Loucy (cell line): ENCODE measurements around the gene ARHGAP1.
"Not testable (repeated sequence)": the region's sequence is repeated elsewhere in the genome, so short reads cannot be mapped to it uniquely, and the experiment has no call there.

Source experiments
- H2AFZ ChIP-seq: fragments of 200-600 bp; sonication (generic); 2 replicates; pipeline ENCODE4 v1.6.0; 2016; ENCODE audit warnings: antibody characterized with exemption, mild to moderate bottlenecking, low read length, moderate library complexity
- H3F3A ChIP-seq: fragments of 200-600 bp; 2 replicates; pipeline ENCODE4 v1.6.0; 2016; ENCODE audit warnings: antibody characterized with exemption, low read depth, mild to moderate bottlenecking
- H3K27me3 ChIP-seq: fragments of 200-600 bp; sonication (generic); 2 replicates; pipeline ENCODE4 v1.6.1; 2014; ENCODE audit warnings: low read length, mild to moderate bottlenecking; ENCODE audit not compliant: insufficient read depth, poor library complexity, severe bottlenecking
- H3K36me3 ChIP-seq: fragments of 200-600 bp; sonication (generic); 2 replicates; pipeline ENCODE4 v1.6.1; 2016; ENCODE audit warnings: low read length; ENCODE audit not compliant: insufficient read depth
- H3K4me1 ChIP-seq: fragments of 200-600 bp; sonication (generic); 2 replicates; pipeline ENCODE4 v1.5.1; 2014; ENCODE audit warnings: low read length, mild to moderate bottlenecking; ENCODE audit not compliant: insufficient read depth, poor library complexity, severe bottlenecking
- H3K4me2 ChIP-seq: fragments of 200-600 bp; sonication (generic); 2 replicates; pipeline ENCODE4 v1.6.0; 2014; ENCODE audit warnings: antibody characterized with exemption, low read length, low read depth, mild to moderate bottlenecking; ENCODE audit not compliant: poor library complexity, severe bottlenecking
- H3K4me3 ChIP-seq: fragments of 200-600 bp; sonication (generic); 2 replicates; pipeline ENCODE4 v1.5.1; 2014; ENCODE audit warnings: low read length, mild to moderate bottlenecking, mixed read lengths; ENCODE audit not compliant: poor library complexity, severe bottlenecking
- H3K79me2 ChIP-seq: fragments of 200-600 bp; sonication (generic); 2 replicates; pipeline ENCODE4 v1.6.1; 2014; ENCODE audit warnings: low read length; ENCODE audit not compliant: insufficient read depth
- H3K9ac ChIP-seq: fragments of 200-600 bp; sonication (generic); 2 replicates; pipeline ENCODE4 v1.6.0; 2014; ENCODE audit warnings: mild to moderate bottlenecking, low read depth, low read length, moderate library complexity; ENCODE audit not compliant: poor library complexity, severe bottlenecking
- H3K9me2 ChIP-seq: fragments of 200-600 bp; sonication (generic); replicated peaks from 2 replicates; pipeline ENCODE4 v1.6.1; 2016; ENCODE audit warnings: low read depth, low read length, mixed read lengths
- H3K9me3 ChIP-seq: fragments of 200-600 bp; sonication (generic); 2 replicates; pipeline ENCODE4 v1.6.1; 2014; ENCODE audit warnings: mild to moderate bottlenecking, antibody characterized with exemption, low read length, low read depth; ENCODE audit not compliant: insufficient read depth
- H4K20me1 ChIP-seq: fragments of 200-600 bp; sonication (generic); 2 replicates; pipeline ENCODE4 v1.6.0; 2014; ENCODE audit warnings: antibody characterized with exemption, low read length, mild to moderate bottlenecking; ENCODE audit not compliant: insufficient read depth, poor library complexity, severe bottlenecking
- CTCF ChIP-seq: fragments of 200-600 bp; sonication (generic); conservative IDR thresholded peaks from 2 replicates; pipeline ENCODE4 v1.5.1; 2014; ENCODE audit warnings: mild to moderate bottlenecking, antibody characterized with exemption, low read length
- EZH2phosphoT487 ChIP-seq: fragments of 200-600 bp; IDR thresholded peaks from 2 replicates; pipeline ENCODE4 v1.6.1; 2018; ENCODE audit warnings: antibody characterized with exemption, mild to moderate bottlenecking, moderate library complexity, borderline replicate concordance

The ARHGAP1 gene

GRCh38 chr11:46672381-46672839 is 28.0 kb downstream of the ARHGAP1 start:
- H3F3A ChIP-seq, result peaks cover 35% of the 10 kb centered on the region
- peak overlapping the region; percentile 57 for H3K4me3 ChIP-seq
- no peaks in the 10 kb centered on the region for H3K9me3 ChIP-seq
- no peak overlapping the region for H2AFZ ChIP-seq
- peaks cover 49% of the 10 kb centered on the region; the same call in 1 of the 2 replicates for H3K36me3 ChIP-seq
- H3K4me1 ChIP-seq, result peaks cover 79% of the 10 kb centered on the region
- TF ChIP-seq CTCF (no peak), EZH2phosphoT487 (no peak)
- no peaks in the 10 kb centered on the region for H3K27me3 ChIP-seq
- H3K79me2 ChIP-seq, result peaks cover 8% of the 10 kb centered on the region; the same call in 1 of the 2 replicates
- no peaks in the 10 kb centered on the region for H4K20me1 ChIP-seq
- H3K9ac ChIP-seq, result peak overlapping the region; percentile 76
- peak overlapping the region; percentile 75 for H3K4me2 ChIP-seq
- H3K9me2 ChIP-seq, result no peaks in the 10 kb centered on the region

- Histone ChIP-seq H3F3A (peaks cover 35% of the 10 kb centered on the region), H3K27me3 (no peaks in the 10 kb centered on the region), H2AFZ (no peak overlapping the region), H3K4me2 (peak overlapping the region; percentile 75), H3K9ac (peak overlapping the region; percentile 76), H3K79me2 (peaks cover 8% of the 10 kb centered on the region; the same call in 1 of the 2 replicates), H3K4me3 (peak overlapping the region; percentile 57), H4K20me1 (no peaks in the 10 kb centered on the region), H3K9me3 (no peaks in the 10 kb centered on the region), H3K4me1 (peaks cover 79% of the 10 kb centered on the region), H3K9me2 (no peaks in the 10 kb centered on the region), H3K36me3 (peaks cover 44% of the 10 kb centered on the region; the same call in 1 of the 2 replicates)
- TF ChIP-seq EZH2phosphoT487 (no peak), CTCF (no peak)
Observed at GRCh38 chr11:46671958-46672315, 28.5 kb downstream of the ARHGAP1 start.

GRCh38 chr11:46670521-46670920 is 29.9 kb downstream of the ARHGAP1 start:
- peak overlapping the region; percentile 65 for H3K9ac ChIP-seq
- not testable (repeated sequence) for H3K9me2 ChIP-seq, H2AFZ ChIP-seq, H3K79me2 ChIP-seq, H4K20me1 ChIP-seq, H3K27me3 ChIP-seq, H3K9me3 ChIP-seq
- peaks cover 31% of the 10 kb centered on the region for H3F3A ChIP-seq
- peaks cover 75% of the 10 kb centered on the region for H3K4me1 ChIP-seq
- peak overlapping the region; percentile 46 for H3K4me3 ChIP-seq
- H3K4me2 ChIP-seq, result peak overlapping the region; percentile 75
- peaks cover 43% of the 10 kb centered on the region; the same call in 1 of the 2 replicates for H3K36me3 ChIP-seq

- TF ChIP-seq CTCF (peak; percentile 80), EZH2phosphoT487 (no peak)
- peaks cover 67% of the 10 kb centered on the region for H3K4me1 ChIP-seq
- H3K4me2 ChIP-seq, result peak overlapping the region; percentile 75
- H3K79me2 ChIP-seq, result peaks cover 8% of the 10 kb centered on the region; the same call in 1 of the 2 replicates
- H2AFZ ChIP-seq, result no peak overlapping the region
- peaks cover 24% of the 10 kb centered on the region for H3F3A ChIP-seq
- peaks cover 51% of the 10 kb centered on the region; the same call in 1 of the 2 replicates for H3K36me3 ChIP-seq
- H3K4me3 ChIP-seq, result no peak overlapping the region
- H3K27me3 ChIP-seq, result no peaks in the 10 kb centered on the region
- H3K9me3 ChIP-seq, result no peaks in the 10 kb centered on the region
- H3K9ac ChIP-seq, result peak overlapping the region; percentile 65
- no peaks in the 10 kb centered on the region for H4K20me1 ChIP-seq
- no peaks in the 10 kb centered on the region for H3K9me2 ChIP-seq
Observed at GRCh38 chr11:46669711-46670139, 30.7 kb downstream of the ARHGAP1 start.
